Hepatocyte (in vitro differentiated cells): ENCODE data around the gene ZSCAN26.

Source experiments
- EZH2 ChIP-seq: fragments of 200-600 bp; sonication (generic); IDR thresholded peaks from 2 replicates; pipeline ENCODE4 v1.6.1; 2016; ENCODE audit warnings: antibody characterized with exemption, mild to moderate bottlenecking, borderline replicate concordance
- EZH2phosphoT487 ChIP-seq: fragments of 200-600 bp; sonication (generic); IDR thresholded peaks from one replicate; pipeline ENCODE4 v1.6.1; 2018; ENCODE audit warnings: antibody characterized with exemption, mild to moderate bottlenecking, low read depth, moderate library complexity; ENCODE audit not compliant: unreplicated experiment, severe bottlenecking
- TF ChIP-seq, protein P1 (sequence below): fragments of 200-600 bp; sonication (generic); IDR thresholded peaks from 2 replicates; pipeline ENCODE4 v1.5.1; 2016; ENCODE audit warnings: antibody characterized with exemption, mild to moderate bottlenecking; ENCODE audit not compliant: poor library complexity

DNA sequence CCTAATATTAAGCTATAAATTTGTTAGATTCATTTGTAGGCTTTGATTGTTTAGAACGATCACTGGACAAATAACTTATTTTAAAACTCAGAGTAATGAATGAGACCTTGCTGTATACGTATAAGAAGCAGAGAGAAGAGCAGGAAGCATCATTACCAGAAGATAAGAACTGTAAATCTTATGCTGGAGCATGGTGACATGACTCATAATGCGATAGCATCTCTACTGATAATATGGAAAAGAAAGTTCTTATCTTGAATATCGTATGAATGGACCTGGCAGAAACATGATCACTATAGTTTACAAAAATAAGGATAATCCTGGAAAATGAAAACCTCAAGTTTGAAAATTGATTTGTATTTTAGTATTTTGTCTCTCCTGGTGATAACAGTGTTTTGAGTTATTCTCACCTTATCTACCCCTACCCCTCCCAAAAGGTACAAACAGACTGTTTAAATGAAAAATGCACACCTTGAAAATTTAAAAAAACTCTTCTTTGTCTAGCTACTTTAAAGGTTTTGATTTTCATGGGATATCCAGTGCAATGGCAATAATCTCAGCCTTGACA is 2.0 kb upstream of the ZSCAN26 start:
- no peak for TF ChIP-seq EZH2phosphoT487
- TF ChIP-seq, protein P1, sequence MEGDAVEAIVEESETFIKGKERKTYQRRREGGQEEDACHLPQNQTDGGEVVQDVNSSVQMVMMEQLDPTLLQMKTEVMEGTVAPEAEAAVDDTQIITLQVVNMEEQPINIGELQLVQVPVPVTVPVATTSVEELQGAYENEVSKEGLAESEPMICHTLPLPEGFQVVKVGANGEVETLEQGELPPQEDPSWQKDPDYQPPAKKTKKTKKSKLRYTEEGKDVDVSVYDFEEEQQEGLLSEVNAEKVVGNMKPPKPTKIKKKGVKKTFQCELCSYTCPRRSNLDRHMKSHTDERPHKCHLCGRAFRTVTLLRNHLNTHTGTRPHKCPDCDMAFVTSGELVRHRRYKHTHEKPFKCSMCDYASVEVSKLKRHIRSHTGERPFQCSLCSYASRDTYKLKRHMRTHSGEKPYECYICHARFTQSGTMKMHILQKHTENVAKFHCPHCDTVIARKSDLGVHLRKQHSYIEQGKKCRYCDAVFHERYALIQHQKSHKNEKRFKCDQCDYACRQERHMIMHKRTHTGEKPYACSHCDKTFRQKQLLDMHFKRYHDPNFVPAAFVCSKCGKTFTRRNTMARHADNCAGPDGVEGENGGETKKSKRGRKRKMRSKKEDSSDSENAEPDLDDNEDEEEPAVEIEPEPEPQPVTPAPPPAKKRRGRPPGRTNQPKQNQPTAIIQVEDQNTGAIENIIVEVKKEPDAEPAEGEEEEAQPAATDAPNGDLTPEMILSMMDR, result no peak
- TF ChIP-seq EZH2, result no peak
